Pulmonary artery endothelial cell (primary cell): ENCODE data around the gene CASP3. TPM values are rescaled to one million over a fixed set of nuclear protein-coding genes. Genes with fewer than 3 reads are reported as not detected.

ENCODE experiments used
- DNase-seq: peaks from one replicate; pipeline ENCODE4 v3.0.0-alpha.2; 2011; ENCODE audit warnings: low read depth, low spot score
- total RNA-seq: library from RNA; depleted of rRNA; stranded (reverse); fragments of >200 nt; gene quantifications from 2 replicates; pipeline ENCODE4 v1.2.3, GENCODE V29; 2014

Gene CASP3
- total RNA-seq = 84.5 and 84.8 TPM in 2 replicates

GRCh38 chr4:184649026-184649970 lies at the start of gene CASP3, which contains the start of gene PRIMPOL:
Gene CASP3 (minus strand): TSS chr4:184649447. CDS start chr4:184638453, 10,994 bp downstream.
Gene PRIMPOL (plus strand): TSS chr4:184649738. CDS start chr4:184657141, 7,403 bp downstream.
- DNase-seq = peak; percentile 81

DNA sequence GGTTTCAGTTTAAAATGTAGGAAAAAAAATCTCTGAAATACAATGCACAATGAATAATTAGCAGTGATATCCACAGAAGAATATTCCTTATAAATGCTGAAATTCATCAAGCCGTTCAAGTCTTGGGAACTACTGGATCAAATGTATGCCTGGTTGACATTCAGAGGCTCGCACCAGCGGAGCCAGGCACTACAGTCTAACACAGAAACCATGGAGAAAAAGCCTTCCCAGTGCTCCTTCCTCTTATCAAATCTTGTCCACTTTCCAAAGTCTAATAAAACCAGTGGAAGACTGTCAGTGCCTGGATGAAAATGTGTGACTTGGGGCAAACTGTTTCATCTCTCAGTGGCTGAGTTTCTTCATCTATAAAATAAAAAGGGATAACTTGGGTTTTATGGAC lies 48.7 kb upstream of the CASP3 start:
- no peak for DNase-seq

DNA sequence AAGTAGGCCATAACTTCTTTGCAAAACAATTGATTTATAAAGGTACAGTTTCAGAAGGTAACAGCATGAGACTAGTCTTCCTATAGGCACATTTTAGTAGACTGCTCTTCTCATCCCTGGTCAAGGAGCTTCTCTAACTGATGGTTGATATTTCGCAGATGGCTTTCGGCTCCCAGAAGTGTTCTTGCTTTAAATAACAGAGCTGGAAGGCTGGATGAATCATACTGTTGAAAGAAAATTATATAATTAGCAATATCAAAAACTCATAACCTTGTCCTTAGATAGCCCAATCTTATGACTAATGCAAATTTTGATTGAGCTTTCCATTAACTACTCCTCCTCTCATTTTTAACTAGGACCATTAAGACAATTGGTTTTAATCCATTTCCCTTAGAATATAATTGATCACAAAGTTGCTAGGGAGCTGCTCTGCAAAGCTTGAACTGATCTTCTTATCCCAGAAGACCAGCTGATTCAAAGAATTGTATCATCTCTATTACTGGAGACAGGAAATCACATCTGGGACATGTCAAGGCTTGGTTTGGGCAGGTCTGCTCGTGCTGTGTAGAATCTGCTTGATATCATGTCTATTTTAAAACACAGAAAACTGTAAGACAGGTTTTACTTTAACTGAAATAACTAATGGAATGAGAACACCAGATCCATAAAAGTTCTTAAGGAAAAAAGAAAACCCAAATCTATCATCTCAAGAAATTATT lies 46.1 kb upstream of the CASP3 start:
- no peak for DNase-seq

GRCh38 chr4:184694412-184694956 lies 45.2 kb upstream of the CASP3 start:
- DNase-seq = no peak

DNA sequence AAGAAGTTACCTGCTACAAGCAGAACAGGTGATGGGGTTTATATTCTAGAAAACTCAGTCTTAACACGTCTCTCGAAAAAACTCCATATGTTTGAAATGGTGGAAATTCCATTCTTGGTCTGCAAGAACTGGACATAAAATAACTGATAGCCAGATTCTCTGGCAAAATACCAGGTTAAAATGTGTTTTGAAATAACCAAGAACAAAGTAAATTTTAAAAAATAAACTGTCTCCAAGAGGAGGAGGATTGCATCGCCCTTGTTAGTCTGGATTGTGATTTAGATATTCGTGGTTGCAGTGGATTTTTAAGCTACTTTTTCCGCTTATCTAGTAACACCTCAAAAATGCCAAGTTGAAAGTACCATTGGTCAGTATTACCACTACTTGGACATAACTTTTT lies 43.8 kb upstream of the CASP3 start:
- DNase-seq = no peak

GRCh38 chr4:184689681-184690080 lies 40.4 kb upstream of the CASP3 start:
- DNase-seq = no peak

GRCh38 chr4:184688447-184688846 lies 39.2 kb upstream of the CASP3 start:
- DNase-seq = peak; percentile 93

GRCh38 chr4:184688005-184688404 lies 38.8 kb upstream of the CASP3 start:
- no peak for DNase-seq

DNA sequence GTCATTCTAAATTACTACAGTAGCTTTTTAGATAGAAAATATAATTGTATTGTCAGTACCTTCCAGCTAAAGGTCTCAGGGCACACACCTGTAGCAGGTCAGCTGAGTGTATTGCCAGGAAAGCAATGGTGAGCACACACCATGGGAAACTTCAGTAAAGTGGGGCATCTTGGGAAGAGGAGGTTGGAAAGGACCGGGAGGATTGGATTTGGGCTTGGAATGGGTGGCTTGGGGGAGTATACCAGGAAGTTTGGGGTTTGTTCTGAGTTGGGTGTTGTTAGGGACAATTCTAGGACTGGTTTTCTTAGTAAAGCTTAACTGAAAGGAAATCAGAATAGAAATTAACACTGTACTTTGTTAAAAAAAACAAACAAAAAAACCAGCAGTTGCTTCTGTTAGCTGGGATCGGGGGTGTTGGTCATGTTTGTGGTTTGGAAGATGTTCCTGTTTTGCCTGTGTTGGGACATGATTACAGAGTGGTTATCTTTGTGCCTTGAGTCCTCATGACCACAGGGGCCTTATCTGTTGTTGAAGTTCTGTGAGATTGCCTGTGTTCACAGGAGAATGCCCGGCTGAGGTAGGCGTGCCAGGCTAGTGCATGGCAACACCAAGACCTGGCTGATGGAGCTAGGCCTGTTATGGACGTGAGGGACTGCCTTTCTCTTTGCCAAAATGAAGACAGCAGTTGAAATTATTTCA lies 35.4 kb upstream of the CASP3 start:
- no peak for DNase-seq

DNA sequence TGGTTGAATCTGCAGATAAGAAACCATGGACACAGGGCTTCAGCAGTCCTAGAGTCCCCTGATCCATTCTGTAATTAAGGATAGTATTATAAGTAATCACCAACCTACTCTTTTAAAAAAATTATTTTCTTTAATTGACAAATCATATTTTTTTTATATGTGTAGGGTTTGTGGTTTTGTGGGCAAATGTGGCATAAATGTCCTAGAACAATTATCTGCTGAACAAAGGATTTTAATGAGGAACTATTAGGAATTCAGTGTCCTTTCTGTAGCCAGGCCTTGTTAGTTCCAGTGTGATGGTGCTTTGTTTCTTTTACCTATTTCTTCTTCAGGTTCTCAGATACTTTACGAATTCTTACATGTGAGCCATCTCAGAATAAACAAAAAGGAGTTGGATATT lies 32.7 kb upstream of the CASP3 start:
- DNase-seq = no peak

DNA sequence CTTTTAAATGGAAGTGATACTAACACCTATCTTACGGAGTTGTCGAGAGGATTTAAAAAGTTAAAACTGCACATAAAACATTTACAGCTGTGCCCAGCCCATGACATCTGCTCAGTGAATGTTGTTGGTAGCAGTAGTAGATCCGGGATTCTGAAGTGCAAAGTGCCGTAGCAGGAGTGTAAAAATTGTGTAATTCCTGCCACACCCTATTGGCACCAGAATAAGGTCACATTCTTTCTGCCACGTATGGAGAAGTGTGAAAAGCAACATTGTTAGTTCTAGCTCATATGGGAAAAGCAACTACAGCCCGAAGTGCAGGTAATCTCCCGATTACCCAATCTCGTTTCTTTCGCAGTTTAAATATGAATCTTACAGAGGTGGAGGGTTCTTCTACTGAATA lies 31.5 kb upstream of the CASP3 start:
- no peak for DNase-seq

DNA sequence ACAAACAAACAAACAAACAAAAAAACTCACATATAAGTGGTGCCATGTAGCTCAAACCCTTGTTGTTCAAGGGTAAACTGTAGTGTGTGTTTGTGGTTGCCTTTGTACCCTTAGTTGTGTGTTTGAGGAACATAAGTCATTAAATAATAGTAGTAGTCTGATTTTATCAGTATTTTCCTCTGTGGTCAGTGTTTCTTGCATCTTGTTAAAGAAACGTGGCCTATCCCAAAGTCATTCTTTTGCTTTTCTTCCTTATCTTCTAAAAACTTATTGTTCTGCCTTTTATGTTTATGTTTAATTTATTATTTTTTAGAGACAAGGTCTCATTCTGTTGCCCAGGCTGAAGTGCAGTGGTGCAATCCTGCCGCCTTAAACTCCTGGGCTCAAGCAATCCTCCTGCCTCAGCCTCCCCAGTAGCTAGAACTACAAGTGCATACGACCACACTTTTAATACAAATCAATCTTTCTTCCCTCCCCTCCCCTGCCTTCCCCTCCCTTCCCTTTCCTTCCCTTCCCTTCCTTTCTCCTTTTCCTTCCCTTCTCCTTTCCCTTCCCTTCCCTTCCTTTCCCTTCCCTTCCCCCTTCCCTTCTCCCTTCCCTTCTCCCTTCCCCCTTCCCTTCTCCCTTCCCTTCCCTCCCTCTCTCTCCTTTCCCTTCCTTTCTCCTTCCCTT lies 26.7 kb upstream of the CASP3 start:
- no peak for DNase-seq

GRCh38 chr4:184675018-184675417 lies 25.8 kb upstream of the CASP3 start:
- no peak for DNase-seq

- DNase-seq = no peak
Measured at GRCh38 chr4:184674011-184674410, 24.8 kb upstream of the CASP3 start.

DNA sequence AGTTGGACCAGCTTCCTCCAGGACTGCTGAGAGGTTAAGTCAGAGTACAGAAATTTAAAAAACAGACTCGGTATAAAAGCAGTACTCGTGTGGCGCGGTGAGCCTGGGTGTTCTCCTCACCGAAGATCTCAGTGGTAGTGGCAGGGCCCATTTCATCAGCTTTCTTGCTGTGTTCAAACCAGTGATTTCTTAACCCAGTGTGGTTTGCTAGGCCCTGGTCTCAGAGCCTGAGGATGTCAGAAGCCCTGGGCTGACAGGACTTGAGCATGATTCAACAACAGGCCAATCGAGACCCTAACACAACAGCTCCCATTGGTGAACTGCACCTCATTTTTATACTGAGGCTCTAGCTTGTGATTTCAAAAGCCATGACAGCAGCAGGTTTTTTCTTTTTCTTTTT lies 23.5 kb upstream of the CASP3 start:
- no peak for DNase-seq

- no peak for DNase-seq
Measured at GRCh38 chr4:184671101-184671500, 21.9 kb upstream of the CASP3 start.

DNA sequence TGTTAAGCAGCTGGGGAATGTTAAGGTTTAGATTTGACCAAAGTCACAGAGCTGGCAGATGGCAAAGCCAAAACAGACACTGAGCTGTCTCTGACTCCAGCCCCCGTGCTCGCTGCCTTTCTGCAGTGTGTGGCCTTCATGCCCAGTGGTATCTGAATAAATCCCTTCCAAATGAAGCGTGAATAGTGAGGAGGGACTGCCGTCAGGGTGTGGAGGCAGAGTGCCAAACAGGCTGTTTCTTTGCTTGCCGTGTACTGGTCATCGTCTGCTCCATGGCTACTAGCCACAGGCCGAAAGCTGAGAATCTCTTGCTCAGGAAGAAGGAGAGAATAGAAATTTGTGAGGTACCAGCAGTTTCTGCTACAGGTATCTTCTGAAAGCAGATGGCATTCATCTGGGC lies 20.0 kb upstream of the CASP3 start:
- DNase-seq = no peak

- no peak for DNase-seq
Measured at GRCh38 chr4:184668511-184669114, 19.4 kb upstream of the CASP3 start.

DNA sequence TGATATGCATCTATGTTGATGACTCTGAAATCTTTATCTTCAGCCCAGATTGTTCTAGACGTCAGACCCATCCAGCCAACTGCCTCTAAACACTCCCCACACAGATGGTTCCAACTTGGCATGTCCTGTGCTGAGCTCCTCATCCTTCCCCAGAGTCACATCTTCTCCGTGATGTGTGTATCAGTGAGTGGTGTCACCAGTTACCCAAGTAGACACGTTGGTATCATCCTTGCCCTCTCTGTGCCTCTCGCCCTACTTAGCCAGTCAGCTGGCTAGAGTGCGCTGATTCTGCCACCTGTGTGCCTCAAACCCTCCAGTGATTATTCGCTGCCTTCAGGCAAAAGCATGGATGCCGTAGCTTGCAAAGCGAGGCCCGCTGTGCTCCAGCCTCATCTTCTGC lies 18.8 kb upstream of the CASP3 start:
- no peak for DNase-seq

DNA sequence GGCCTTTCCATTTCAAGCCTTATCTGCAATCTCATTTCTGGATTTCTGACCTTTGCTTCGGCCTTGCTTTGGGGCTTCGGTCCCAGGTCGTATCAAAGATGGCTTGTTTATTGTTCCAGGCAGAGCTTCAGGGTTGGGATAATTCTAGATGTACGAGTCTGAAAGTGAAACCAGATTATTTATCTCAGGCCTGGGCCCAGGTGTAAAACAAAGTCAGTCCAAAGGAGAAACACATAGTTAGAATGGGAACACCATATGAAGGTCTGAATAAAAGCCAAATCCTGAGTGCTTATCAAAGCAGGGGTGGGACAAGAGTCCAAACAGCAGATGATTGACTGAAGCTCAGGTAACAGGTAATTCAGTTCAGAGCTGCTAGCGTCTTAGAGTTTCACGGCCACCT lies 17.4 kb upstream of the CASP3 start:
- no peak for DNase-seq
